Stimulated activated CD4-positive, alpha-beta T cell treated with anti-CD3 and anti-CD28 coated beads, Interleukin-4, amount 100 ng/mL, for 48 hours (primary cell): Measurements from ENCODE around the gene HEATR9.

Experiments
- DNase-seq, 2 donors: peaks; one replicate each; pipeline ENCODE4 v3.0.0-alpha.2; 2020; ENCODE audit warnings: low read depth in 2 of 2

The HEATR9 gene

GRCh38 chr17:35866341-35866950, 2.2 kb downstream of the HEATR9 start:
- no peak for DNase-seq

DNA sequence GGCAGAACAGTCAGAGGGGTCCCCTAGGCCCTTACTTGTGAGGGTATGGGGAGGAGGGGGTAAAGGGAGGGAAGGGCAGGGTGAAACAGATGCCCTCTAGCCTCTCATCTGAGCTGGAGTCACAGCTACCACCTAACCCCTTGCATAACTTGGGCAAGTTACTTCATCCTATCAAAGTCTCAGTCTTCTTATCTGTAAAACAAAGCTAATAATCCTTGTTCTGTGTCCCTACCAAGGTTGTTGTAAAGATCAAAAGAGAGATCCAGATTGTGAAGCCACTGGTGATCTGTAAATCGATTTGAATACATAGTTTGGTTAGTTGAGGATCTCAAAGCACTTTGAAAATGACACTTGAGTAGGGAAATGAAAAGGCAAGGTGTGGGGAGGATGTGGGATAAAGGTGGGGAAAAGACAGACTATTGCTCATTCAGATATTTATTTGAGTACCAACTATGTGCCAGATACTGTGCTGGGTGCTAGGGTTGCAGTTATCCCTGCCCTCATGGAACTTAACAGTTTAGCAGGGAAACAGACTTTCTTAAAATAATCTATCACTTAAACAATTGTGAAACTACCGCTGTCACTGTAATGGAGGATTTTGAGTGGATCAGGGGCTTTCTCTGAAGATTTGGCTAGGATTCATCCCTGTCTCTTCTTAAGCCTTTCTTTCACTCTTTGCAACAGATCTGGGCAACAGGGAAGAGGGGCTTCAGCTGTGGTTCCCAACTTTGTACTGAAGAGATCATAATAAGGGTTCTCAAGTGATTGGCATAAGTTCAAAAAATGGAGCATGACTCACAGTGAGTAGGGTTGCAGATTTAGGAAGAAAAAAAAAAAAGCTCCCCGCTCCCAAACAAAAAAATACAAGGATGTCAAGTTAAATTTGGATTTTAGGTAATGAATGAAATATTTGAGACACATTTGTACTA, 3.0 kb downstream of the HEATR9 start:
- DNase-seq = no peak

DNA sequence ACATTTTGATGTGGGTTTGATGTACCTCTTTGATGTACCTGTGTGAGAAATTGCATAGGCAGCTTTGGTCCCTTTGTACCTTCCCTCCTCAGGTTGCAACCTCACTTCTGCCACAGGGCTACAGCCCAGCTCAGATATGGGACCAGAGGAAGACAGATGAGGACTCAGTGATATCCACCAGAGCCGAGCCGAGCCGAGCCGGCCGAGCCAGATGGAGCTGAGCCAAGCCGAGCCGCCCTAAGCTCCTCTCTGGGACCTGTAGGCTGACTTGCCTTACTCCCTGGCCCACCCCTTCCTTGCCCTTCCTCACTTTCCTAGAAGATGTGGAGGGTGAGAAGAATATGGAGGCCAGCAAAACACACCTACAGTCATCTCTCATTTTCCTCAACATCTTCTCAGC, 3.8 kb downstream of the HEATR9 start:
- no peak for DNase-seq

GRCh38 chr17:35856603-35857002, 12.1 kb downstream of the HEATR9 start:
- DNase-seq = no peak

DNA sequence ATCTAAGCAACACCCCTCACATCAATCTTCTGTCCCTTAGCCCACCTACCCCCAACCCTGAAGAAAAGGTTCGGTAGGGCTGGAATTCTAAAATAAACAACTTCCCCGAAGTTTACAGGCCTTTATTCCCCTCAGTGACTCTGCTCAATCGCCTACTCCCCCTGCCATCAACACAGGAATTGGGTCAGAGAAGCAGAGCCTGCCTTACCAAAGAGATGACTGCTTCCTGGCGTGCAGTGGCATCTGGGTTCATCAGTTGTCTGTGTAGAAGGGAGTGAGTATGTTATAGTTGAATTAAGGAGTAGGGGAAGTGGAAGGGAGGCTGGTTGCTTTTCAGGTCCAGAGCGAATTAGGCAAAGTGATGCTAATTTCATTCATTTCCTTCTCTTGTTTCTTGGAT, 12.7 kb downstream of the HEATR9 start:
- no peak for DNase-seq

GRCh38 chr17:35849469-35850348, 19.0 kb downstream of the HEATR9 start:
- DNase-seq = peak; percentile 20 to 22

DNA sequence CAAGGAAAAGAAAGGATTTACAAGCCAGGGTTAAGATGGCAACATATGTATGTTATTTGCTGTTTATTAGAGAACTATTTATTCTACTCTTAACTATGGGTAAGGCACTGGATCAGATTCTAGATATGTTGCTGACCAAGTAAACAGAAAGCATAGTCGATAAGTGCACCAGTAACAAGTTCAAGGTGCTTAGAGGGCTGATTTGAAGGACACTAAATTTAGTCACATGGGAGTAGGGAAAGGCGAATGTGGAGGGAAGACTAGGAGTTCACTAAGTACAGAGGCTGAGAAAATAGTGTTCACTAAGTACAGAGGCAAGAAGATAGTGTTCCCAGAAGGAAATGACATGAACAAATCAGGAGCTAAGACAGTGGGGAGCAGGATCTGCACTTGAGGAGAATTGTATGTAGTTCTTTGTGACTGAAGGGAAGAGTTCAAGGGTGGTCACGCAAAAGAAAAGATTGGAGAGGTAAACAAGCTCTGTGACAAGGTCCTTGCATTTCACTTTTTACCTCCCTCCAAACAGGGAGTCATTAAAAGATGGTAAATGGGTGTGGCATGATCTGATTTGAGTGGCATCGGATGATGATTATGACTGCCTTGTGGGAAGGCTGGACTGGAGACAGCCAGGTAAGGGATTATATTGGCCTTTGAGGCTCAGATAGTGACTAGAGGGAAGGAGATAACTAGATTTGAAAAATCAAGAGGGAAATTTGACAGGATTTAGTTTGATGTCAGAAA, 20.9 kb downstream of the HEATR9 start:
- DNase-seq = no peak

- DNase-seq = no peak
Observed at GRCh38 chr17:35847006-35847405, 21.7 kb downstream of the HEATR9 start.

DNA sequence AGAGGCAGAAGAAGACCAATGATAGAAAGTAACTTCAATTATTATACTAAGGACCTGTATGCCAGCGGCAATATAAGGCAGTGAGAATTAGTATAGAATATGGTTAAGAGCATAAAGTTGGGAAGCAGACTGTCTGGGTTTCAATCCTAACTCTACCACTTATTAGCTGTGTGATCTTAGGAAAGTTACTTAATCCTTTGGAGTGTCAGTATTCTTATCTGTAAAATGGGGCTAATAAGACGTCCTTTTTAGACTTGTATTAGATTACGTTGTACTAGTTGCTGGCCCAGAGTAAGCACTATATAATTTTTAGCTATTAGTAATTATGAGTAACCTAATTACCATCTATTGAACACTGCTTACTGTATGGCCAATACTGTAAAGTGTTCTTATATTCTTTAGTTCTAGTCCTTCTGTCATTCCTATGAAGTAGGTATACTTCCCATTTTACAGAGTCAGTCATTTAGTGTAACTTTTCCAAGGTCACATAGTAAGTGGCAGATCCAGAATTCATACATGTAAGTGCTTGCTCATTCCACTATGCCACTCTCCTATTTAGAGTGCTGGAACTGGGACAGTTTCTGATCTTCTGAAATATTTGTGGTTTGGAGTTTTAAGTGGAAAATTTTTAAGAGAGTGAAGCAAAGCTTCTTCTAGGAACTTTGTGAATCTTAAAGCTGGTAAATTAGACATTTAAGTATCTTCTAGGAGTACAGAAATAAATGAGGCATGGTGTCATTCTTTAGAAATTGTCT, 22.5 kb downstream of the HEATR9 start:
- no peak for DNase-seq

DNA sequence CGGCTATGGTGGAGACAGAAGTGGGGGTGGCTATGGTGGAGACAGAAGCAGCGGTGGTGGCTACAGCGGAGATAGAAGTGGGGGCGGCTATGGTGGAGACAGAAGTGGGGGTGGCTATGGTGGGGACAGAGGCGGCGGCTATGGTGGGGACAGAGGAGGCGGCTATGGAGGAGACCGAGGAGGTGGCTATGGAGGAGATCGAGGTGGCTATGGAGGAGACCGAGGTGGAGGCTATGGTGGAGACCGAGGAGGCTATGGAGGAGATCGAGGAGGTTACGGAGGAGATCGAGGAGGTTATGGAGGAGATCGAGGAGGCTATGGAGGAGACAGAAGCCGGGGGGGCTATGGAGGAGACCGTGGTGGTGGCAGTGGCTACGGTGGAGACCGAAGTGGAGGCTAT, 24.1 kb downstream of the HEATR9 start:
- no peak for DNase-seq

DNA sequence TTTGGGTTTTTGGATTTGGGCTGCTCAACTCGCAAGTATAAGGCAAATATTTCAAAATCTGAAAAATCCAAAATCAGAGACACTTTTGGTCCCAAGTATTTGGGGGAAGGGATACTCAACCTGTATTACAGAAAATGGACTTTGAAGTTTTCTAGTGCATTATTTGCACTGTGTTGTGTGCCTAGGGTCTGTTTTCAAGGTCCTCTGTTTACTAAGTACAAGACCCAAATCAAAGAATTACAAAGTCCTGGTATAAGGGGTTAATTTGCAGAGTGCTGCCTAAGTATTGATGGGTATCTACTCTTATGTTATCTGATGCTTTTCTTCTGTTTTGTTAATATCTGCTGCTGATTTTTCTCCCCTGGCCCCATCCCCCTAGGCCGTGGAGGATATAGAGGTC, 25.0 kb downstream of the HEATR9 start:
- DNase-seq = no peak

DNA sequence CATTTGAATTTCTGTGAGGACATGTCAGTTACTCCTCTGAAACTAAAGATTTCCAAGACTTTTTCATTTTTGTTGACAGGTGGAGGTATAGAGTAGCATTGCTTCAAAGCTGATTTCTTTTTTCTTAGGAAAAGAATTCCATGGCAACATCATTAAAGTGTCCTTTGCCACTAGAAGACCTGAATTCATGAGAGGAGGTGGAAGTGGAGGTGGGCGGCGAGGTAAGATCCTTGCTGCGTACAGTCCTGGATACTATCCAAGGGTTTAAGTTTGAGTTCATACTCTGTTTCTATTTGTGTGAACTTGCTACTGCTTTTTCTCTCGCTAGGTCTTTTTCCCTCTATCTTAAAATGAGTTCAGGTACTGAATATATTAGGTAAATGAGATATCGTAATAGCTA, 26.5 kb downstream of the HEATR9 start:
- no peak for DNase-seq

- no peak for DNase-seq
Observed at GRCh38 chr17:35841505-35841904, 27.2 kb downstream of the HEATR9 start.

- DNase-seq = no peak
Observed at GRCh38 chr17:35841101-35841500, 27.6 kb downstream of the HEATR9 start.

DNA sequence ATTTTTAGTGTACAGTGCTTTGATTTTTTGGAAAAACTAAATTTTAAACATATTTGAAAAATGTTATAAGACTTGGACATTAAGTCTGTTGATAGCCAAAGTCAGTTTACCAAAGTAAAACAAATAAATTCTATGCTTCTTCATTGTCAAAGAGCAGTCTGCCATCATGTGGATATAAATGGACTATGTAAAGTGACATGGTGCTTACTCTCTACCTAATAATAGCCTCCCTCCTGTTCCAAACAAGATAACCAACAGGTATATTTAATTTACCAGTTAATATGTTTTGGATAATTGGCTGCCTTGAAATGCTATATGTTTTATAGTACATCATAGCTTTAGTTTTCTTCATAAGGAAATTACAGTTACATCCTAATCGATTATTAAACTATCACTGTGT, 43.5 kb downstream of the HEATR9 start:
- DNase-seq = no peak

DNA sequence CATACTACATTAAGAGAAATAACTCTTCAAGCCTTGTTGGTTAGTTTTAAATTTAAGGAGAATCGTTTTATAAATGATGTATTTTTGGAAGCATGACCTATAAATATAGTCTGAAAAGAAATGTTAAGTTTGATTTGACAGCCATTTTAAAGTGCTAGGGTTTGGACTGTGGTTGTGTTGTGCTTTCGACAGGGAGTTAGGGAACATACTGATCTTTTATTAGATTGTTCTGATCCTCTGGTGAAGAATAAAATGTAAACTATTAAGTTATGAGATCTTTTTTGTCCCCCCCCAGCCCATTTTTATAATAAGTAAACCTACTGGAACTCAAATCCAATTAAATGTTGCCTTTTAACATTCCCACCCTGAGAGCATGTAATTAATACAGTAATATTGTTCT, 47.4 kb downstream of the HEATR9 start:
- DNase-seq = no peak

DNA sequence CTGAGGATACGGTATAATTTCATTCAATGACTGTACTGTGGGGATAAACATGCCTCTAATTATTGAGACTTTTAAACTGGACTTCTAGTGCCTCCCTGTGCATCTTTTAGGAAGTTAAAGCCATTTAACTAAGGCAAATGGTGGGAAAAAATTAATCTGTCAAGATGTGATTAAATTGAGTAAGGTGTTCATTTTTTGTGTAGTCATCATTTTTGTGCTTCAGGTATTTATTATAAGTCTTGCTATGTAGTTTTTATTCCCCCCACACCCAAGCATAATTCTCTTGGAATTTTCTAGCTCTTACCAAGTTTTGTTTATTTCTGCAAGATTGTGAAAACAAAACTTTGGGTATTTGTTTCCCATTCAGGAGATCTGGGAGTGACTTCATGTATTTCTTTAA, 49.2 kb downstream of the HEATR9 start:
- DNase-seq = no peak

GRCh38 chr17:35817196-35817595, 51.5 kb downstream of the HEATR9 start:
- DNase-seq = no peak

DNA sequence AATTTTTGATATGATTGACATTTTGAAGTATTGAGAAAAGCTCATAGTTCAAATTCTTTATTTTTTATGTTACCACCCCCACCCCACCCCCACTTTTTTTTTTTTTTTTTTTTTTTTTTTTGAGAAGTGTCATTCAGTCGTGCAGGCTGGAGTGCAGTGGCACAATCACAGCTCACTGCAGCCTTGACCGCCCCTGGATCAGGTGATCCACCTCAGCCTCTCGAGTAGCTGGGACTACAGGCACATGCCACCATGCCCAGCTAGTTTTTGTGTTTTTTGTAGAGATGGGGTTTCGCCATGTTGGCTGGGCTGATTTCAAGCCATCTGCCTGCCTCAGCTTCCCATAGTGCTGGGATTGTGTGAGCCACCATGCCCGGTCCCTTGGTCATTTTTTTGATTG, 52.0 kb downstream of the HEATR9 start:
- DNase-seq = no peak

GRCh38 chr17:35812456-35812855, 56.2 kb downstream of the HEATR9 start:
- no peak for DNase-seq

GRCh38 chr17:35811759-35812158, 56.9 kb downstream of the HEATR9 start:
- DNase-seq = no peak
